ENCODE results near the gene FAM170B.

The FAM170B gene

GRCh38 chr10:49164559-49165188 lies 30.9 kb upstream of the FAM170B start:
- CTCF ChIA-PET = interaction anchor here (0.6 to 1.7 kb wide), 6 partner anchors 9 to 506 kb away, joined by 3 to 5 read pairs (median 3); no protein-coding TSS in a partner anchor
- Histone ChIP-seq H3K4me3 (ENCODE audit: low read depth, low read length) (no peak overlapping the region), H3K27ac (ENCODE audit: extremely low read depth, low read depth, low read length) (no peak overlapping the region), H3K4me1 (ENCODE audit: control insufficient read depth, insufficient read depth, low read length) (no peaks in the 10 kb centered on the region), H3K9me3 (ENCODE audit: control insufficient read depth, insufficient read depth, low read depth, low read length) (no peaks in the 10 kb centered on the region), H3K36me3 (ENCODE audit: control insufficient read depth in 2 of 2, insufficient read depth in 1 of 2, low read length in 2 of 2) (no peaks in the 10 kb centered on the region)
- POLR2A ChIA-PET = no interaction called here
- TF ChIP-seq AEBP2 (tag by site-specific recombination; IDR thresholded peaks at IDR 0.05; ENCODE audit: borderline replicate concordance) = no peak
- TF ChIP-seq ZNF837 (tag by site-specific recombination; IDR thresholded peaks at IDR 0.05) = no peak
- TF ChIP-seq ZNF654 (tag by site-specific recombination; IDR thresholded peaks at IDR 0.05; ENCODE audit: low read depth) = peak; percentile 17; the same call in 1 of the 2 replicates
- TF ChIP-seq ELK4 (IDR thresholded peaks at IDR 0.05; ENCODE audit: borderline replicate concordance, low read depth, low read length) = no peak
- no peak for TF ChIP-seq ZFP69B (tag by site-specific recombination; IDR thresholded peaks at IDR 0.05)
- peak; percentile 24; the same call in 1 of the 2 replicates for TF ChIP-seq CTCF (tag by site-specific recombination; IDR thresholded peaks at IDR 0.05)
- no peak for TF ChIP-seq ZNF510 (tag by site-specific recombination; IDR thresholded peaks at IDR 0.05; ENCODE audit: insufficient replicate concordance)
- no peak for TF ChIP-seq OVOL3 (tag by site-specific recombination; IDR thresholded peaks at IDR 0.05)
- no peak for TF ChIP-seq ZNF324 (tag by site-specific recombination; IDR thresholded peaks at IDR 0.05)
- no peak for TF ChIP-seq ZNF391 (tag by site-specific recombination; IDR thresholded peaks at IDR 0.05; ENCODE audit: borderline replicate concordance, low read depth)
- no peak for TF ChIP-seq ZNF133 (tag by site-specific recombination; IDR thresholded peaks at IDR 0.05)
- no peak for TF ChIP-seq ZFP3 (tag by site-specific recombination; IDR thresholded peaks at IDR 0.05; ENCODE audit: low read depth)

GRCh38 chr10:49163741-49164140 lies 29.9 kb upstream of the FAM170B start:
- Histone ChIP-seq H3K4me1 (ENCODE audit: control insufficient read depth, insufficient read depth, low read length) (no peaks in the 10 kb centered on the region), H3K4me3 (ENCODE audit: low read depth, low read length) (no peak overlapping the region), H3K36me3 (ENCODE audit: control insufficient read depth in 2 of 2, insufficient read depth in 1 of 2, low read length in 2 of 2) (no peaks in the 10 kb centered on the region), H3K27ac (ENCODE audit: extremely low read depth, low read depth, low read length) (no peak overlapping the region), H3K9me3 (ENCODE audit: control insufficient read depth, insufficient read depth, low read depth, low read length) (no peaks in the 10 kb centered on the region)
- ChIA-PET CTCF (interaction anchor here (0.6 to 1.7 kb wide), 5 partner anchors 8 to 507 kb away, joined by 3 to 5 read pairs (median 3); no protein-coding TSS in a partner anchor), POLR2A (no interaction called here)
- no peak for TF ChIP-seq ZNF610 (tag by site-specific recombination; IDR thresholded peaks at IDR 0.05; ENCODE audit: borderline replicate concordance)
- no peak for TF ChIP-seq BCL6B (tag by site-specific recombination; IDR thresholded peaks at IDR 0.05)
- no peak for TF ChIP-seq ZNF548 (tag by site-specific recombination; IDR thresholded peaks at IDR 0.05)
